Fibroblast of villous mesenchyme (primary cell): ENCODE data around the gene SUPV3L1. TPM values are rescaled to one million over a fixed set of nuclear protein-coding genes. Genes with fewer than 3 reads are reported as not detected.

Experiments
- DNase-seq: peaks from one replicate; pipeline ENCODE4 v3.0.0-alpha.2; 2010; ENCODE audit warnings: low read depth
- H3K4me3 ChIP-seq: 2 replicates; pipeline ENCODE4 v1.5.1; 2011; ENCODE audit warnings: low read depth, mild to moderate bottlenecking, low read length
- CTCF ChIP-seq: IDR thresholded peaks from 2 replicates; pipeline ENCODE4 v1.5.1; 2012; ENCODE audit warnings: low read depth, mild to moderate bottlenecking, low read length; ENCODE audit not compliant: insufficient read depth
- total RNA-seq: library from RNA; depleted of rRNA; stranded (reverse); fragments of >200 nt; gene quantifications from 2 replicates; pipeline ENCODE4 v1.2.3, GENCODE V29; 2012

Gene SUPV3L1
- total RNA-seq, 1 donor = 28.5 TPM

- TF ChIP-seq CTCF = no peak
- no peak for DNase-seq
- H3K4me3 ChIP-seq = no peak overlapping the region
Measured at GRCh38 chr10:69242852-69243212, 62.8 kb downstream of the SUPV3L1 start.

- no peak for DNase-seq
- H3K4me3 ChIP-seq = no peak overlapping the region
- TF ChIP-seq CTCF = no peak
Measured at GRCh38 chr10:69243817-69244216, 63.8 kb downstream of the SUPV3L1 start.

GRCh38 chr10:69246036-69246435 is 66.0 kb downstream of the SUPV3L1 start:
- H3K4me3 ChIP-seq = no peak overlapping the region
- no peak for DNase-seq
- no peak for TF ChIP-seq CTCF

GRCh38 chr10:69246581-69247312 is 66.7 kb downstream of the SUPV3L1 start:
- no peak overlapping the region for H3K4me3 ChIP-seq
- no peak for DNase-seq
- TF ChIP-seq CTCF = no peak

- no peak for TF ChIP-seq CTCF
- H3K4me3 ChIP-seq = no peak overlapping the region
- no peak for DNase-seq
Measured at GRCh38 chr10:69247313-69247710, 67.3 kb downstream of the SUPV3L1 start.

GRCh38 chr10:69248117-69248730 is 68.2 kb downstream of the SUPV3L1 start:
- H3K4me3 ChIP-seq = no peak overlapping the region
- DNase-seq = no peak
- TF ChIP-seq CTCF = no peak
